Mesenchymal stem cell (in vitro differentiated cells and primary cell): Measurements from ENCODE around the gene FAM43B.
A peak's percentile ranks its signal among the peaks of the same experiment; 100 is the strongest.

ENCODE experiments used
- DNase-seq: peaks from one replicate; pipeline ENCODE4 v3.0.0-alpha.2; 2013
- H2AFZ ChIP-seq: one replicate; pipeline ENCODE4 v1.6.1; 2013; ENCODE audit warnings: low read depth, mild to moderate bottlenecking, control low read depth, inconsistent platforms, low read length, moderate library complexity
- H2AK5ac ChIP-seq: 2 replicates; pipeline ENCODE4 v1.6.1; 2013; ENCODE audit warnings: low read length, moderate library complexity, mild to moderate bottlenecking, inconsistent platforms; ENCODE audit not compliant: severe bottlenecking
- H2BK120ac ChIP-seq: one replicate; pipeline ENCODE4 v1.6.1; 2013; ENCODE audit warnings: low read depth, mild to moderate bottlenecking, inconsistent platforms, low read length, moderate library complexity
- H2BK12ac ChIP-seq, 2 experiments: one replicate each; pipeline ENCODE4 v1.6.1; 2013; ENCODE audit warnings: inconsistent platforms in 2 of 2, low read length in 2 of 2, mild to moderate bottlenecking in 2 of 2, moderate library complexity in 2 of 2, control low read depth in 1 of 2
- H2BK15ac ChIP-seq: one replicate; pipeline ENCODE4 v1.6.1; 2013; ENCODE audit warnings: mild to moderate bottlenecking, low read depth, inconsistent platforms; ENCODE audit not compliant: poor library complexity, severe bottlenecking
- H2BK5ac ChIP-seq: 2 replicates; pipeline ENCODE4 v1.6.1; 2013; ENCODE audit warnings: low read depth, mild to moderate bottlenecking, low read length, control low read depth, inconsistent platforms; ENCODE audit not compliant: poor library complexity, severe bottlenecking
- H3K14ac ChIP-seq, 2 experiments: one replicate each; pipeline ENCODE4 v1.6.1; 2013; ENCODE audit warnings: inconsistent platforms in 2 of 2, low read length in 2 of 2, control low read depth in 1 of 2, mild to moderate bottlenecking in 1 of 2, moderate library complexity in 1 of 2
- H3K18ac ChIP-seq, 2 experiments: one replicate each; pipeline ENCODE4 v1.6.1; 2013; ENCODE audit warnings: inconsistent platforms in 2 of 2, low read length in 2 of 2, control low read depth in 1 of 2, low read depth in 1 of 2, mild to moderate bottlenecking in 1 of 2
- H3K23ac ChIP-seq, 2 experiments: one replicate each; pipeline ENCODE4 v1.6.1; 2013; ENCODE audit warnings: inconsistent platforms in 2 of 2, low read length in 2 of 2, mild to moderate bottlenecking in 2 of 2, moderate library complexity in 2 of 2, control low read depth in 1 of 2
- H3K27ac ChIP-seq: 2 replicates; pipeline ENCODE4 v1.5.1; 2013; ENCODE audit warnings: mild to moderate bottlenecking, moderate library complexity, low read length, control low read depth, inconsistent platforms; ENCODE audit not compliant: poor library complexity, severe bottlenecking
- H3K27me3 ChIP-seq, 2 experiments: 2 replicates each; pipeline versions ENCODE4 v1.6.1 to v1.7.0; 2013; ENCODE audit warnings: low read length in 2 of 2, mild to moderate bottlenecking in 2 of 2, moderate library complexity in 2 of 2, control low read depth in 1 of 2, inconsistent platforms in 1 of 2; ENCODE audit not compliant: control insufficient read depth in 1 of 2, insufficient read depth in 1 of 2
- H3K36me3 ChIP-seq, 2 experiments: 2 replicates each; pipeline versions ENCODE4 v1.6.1 to v1.7.0; 2013; ENCODE audit warnings: low read length in 2 of 2, control low read depth in 1 of 2, inconsistent platforms in 1 of 2, low read depth in 1 of 2, mild to moderate bottlenecking in 1 of 2; ENCODE audit not compliant: insufficient read depth in 2 of 2, control insufficient read depth in 1 of 2
- H3K4ac ChIP-seq, 2 experiments: one replicate each; pipeline ENCODE4 v1.6.1; 2013; ENCODE audit warnings: inconsistent platforms in 2 of 2, low read length in 2 of 2, mild to moderate bottlenecking in 2 of 2, moderate library complexity in 2 of 2, control low read depth in 1 of 2, low read depth in 1 of 2
- H3K4me1 ChIP-seq: 2 replicates; pipeline ENCODE4 v1.6.1; 2013; ENCODE audit warnings: low read depth, low read length, control low read depth; ENCODE audit not compliant: control insufficient read depth, insufficient read depth
- H3K4me2 ChIP-seq: 2 replicates; pipeline ENCODE4 v1.6.1; 2013; ENCODE audit warnings: low read length, mild to moderate bottlenecking, inconsistent platforms; ENCODE audit not compliant: poor library complexity, severe bottlenecking
- H3K4me3 ChIP-seq, 2 experiments: 2 replicates each; pipeline versions ENCODE4 v1.5.1 to v1.7.0; 2013; ENCODE audit warnings: low read length in 2 of 2, mild to moderate bottlenecking in 2 of 2, control low read depth in 1 of 2, low read depth in 1 of 2; ENCODE audit not compliant: insufficient read depth in 1 of 2
- H3K79me1 ChIP-seq: replicated peaks from 2 replicates; pipeline ENCODE4 v1.6.1; 2013; ENCODE audit warnings: mild to moderate bottlenecking, control low read depth, low read length, inconsistent platforms; ENCODE audit not compliant: poor library complexity, severe bottlenecking
- H3K9ac ChIP-seq: 2 replicates; pipeline ENCODE4 v1.7.0; 2013; ENCODE audit warnings: mild to moderate bottlenecking, low read length, moderate library complexity
- H3K9me3 ChIP-seq: 2 replicates; pipeline ENCODE4 v1.7.0; 2013; ENCODE audit warnings: mild to moderate bottlenecking, low read length; ENCODE audit not compliant: control insufficient read depth
- H4K8ac ChIP-seq: one replicate; pipeline ENCODE4 v1.6.1; 2013; ENCODE audit warnings: inconsistent platforms, mild to moderate bottlenecking, low read length, moderate library complexity
- H4K91ac ChIP-seq: one replicate; pipeline ENCODE4 v1.6.1; 2013; ENCODE audit warnings: mild to moderate bottlenecking, low read length, inconsistent platforms
- WGBS: methylation state at CpG from one replicate; pipeline ENCODE4 v1.1.7; 2013; ENCODE audit warnings: mixed read lengths; 5-methylcytosine and 5-hydroxymethylcytosine counted together

The FAM43B gene

GRCh38 chr1:20603504-20604464 lies 51.4 kb downstream of the FAM43B start:
- Histone ChIP-seq H2BK5ac (no peak overlapping the region), H3K27ac (peak overlapping the region; percentile 7), H3K36me3 (no peaks in the 10 kb centered on the region), H4K8ac (peak overlapping the region; percentile 71), H3K4me1 (peaks cover 8% of the 10 kb centered on the region), H4K91ac (peak overlapping the region; percentile 41), H3K18ac (peak overlapping the region in 1 of 2 experiments; percentile 29), H2AK5ac (peak overlapping the region; percentile 64), H3K4ac (no peak overlapping the region), H3K9me3 (no peaks in the 10 kb centered on the region), H3K14ac (no peak overlapping the region), H3K4me2 (no peak overlapping the region), H2AFZ (no peak overlapping the region), H3K23ac (no peak overlapping the region), H2BK15ac (no peak overlapping the region), H3K4me3 (no peak overlapping the region), H2BK12ac (peak overlapping the region in 1 of 2 experiments; percentile 61), H3K9ac (peak overlapping the region; percentile 29), H3K27me3 (no peaks in the 10 kb centered on the region), H2BK120ac (no peak overlapping the region), H3K79me1 (no peaks in the 10 kb centered on the region)
- WGBS, result 51% methylated on average over 9 of the region's 9 CpGs
- DNase-seq, result peak; percentile 88
